HG03045 (cell line): ENCODE results near the gene C4B.
"Not testable (repeated sequence)": the region's sequence is repeated elsewhere in the genome, so short reads cannot be mapped to it uniquely, and the experiment has no call there.

Experiments
- ATAC-seq: cut with Tn5 transposase; IDR thresholded peaks from one replicate; pipeline ENCODE4 v1.9.1; 2021; ENCODE audit warnings: mild to moderate bottlenecking, moderate library complexity; ENCODE audit not compliant: unreplicated experiment

Gene C4B

GRCh38 chr6:31980998-31981397, 33.6 kb upstream of the C4B start:
- ATAC-seq = not testable (repeated sequence)

- not testable (repeated sequence) for ATAC-seq
Measured at GRCh38 chr6:31981744-31982143, 32.9 kb upstream of the C4B start, which contains the start of gene C4A. Gene C4A, plus strand, starts transcription at chr6:31982057. Its CDS starts 51 bp downstream, at chr6:31982108.

DNA sequence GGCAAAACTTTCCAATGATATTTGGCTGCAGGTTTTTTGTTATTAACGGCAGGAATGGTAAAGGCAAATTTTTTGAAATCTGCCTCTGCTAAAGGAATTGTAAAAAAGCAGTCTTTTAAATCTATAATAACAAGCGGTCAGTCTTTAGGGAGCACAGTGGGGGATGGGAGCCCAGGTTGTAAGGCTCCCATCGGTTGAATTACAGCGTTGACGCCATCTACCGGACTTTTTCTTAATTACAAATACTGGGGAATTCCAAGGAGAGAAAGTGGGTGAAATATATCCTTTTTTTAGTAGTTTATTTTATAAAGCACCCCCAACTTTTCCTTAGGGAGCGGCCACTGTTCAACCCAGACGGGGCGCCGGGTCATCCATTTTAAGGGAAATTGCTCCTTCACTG, 25.2 kb upstream of the C4B start:
- ATAC-seq = not testable (repeated sequence)

- not testable (repeated sequence) for ATAC-seq
Measured at GRCh38 chr6:31994421-31994820, 20.2 kb upstream of the C4B start.

DNA sequence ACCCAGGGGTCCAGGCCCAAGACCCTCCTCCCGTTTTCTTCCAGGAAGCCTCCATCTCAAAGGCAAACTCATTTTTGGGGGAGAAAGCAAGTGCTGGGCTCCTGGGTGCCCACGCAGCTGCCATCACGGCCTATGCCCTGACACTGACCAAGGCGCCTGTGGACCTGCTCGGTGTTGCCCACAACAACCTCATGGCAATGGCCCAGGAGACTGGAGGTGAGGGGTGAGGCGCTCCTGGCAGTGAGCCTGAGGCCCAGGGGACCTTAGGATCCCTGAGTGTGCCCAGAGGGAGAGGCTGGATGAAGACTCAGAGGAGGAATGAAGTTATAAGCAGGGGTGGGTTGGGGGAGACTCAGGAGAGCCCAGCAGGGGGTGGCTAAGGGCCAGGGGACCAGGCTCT, 18.2 kb upstream of the C4B start:
- not testable (repeated sequence) for ATAC-seq

- ATAC-seq = not testable (repeated sequence)
Measured at GRCh38 chr6:32002546-32003268, 11.9 kb upstream of the C4B start.

DNA sequence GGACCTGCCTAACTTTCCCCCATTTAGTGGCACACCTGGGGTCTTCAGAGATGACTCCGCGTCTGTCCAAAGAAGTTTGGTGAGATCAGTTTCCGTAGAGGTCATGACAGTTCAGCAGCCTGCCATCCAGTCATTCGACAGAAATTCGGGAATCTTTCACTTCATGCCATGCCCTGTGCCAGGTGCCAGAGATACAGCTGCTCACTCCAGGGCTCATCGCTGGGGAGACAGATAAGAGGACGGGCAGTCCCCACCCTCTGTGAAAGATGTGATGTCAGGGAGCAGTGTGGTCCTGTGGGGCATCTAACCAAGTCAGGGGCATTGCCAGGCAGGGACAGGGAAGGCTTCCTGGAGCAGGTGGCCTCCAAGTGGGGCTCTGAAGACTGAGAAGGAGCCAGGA, 11.3 kb upstream of the C4B start:
- not testable (repeated sequence) for ATAC-seq

DNA sequence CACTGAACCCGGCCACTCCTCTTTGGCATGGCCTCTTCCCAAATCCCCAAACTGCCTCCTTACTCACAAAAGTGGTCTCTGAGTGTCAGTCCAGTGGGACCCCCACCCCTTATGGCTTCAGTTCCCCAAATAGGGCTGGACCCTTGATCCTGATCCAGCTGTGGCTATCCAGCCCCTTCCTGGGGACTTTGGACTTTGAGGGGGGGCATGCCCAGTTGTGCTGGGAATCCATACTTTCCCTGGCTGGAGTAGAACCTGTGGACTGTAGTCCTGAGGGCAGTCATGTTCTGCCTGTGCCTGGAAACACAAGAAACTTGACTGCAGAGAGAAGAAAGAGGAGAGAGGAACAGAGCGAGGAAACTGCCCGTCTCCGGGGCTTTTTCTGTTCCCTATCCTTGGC, 10.2 kb upstream of the C4B start:
- ATAC-seq = not testable (repeated sequence)

- not testable (repeated sequence) for ATAC-seq
Measured at GRCh38 chr6:32004864-32005537, 9.6 kb upstream of the C4B start.

DNA sequence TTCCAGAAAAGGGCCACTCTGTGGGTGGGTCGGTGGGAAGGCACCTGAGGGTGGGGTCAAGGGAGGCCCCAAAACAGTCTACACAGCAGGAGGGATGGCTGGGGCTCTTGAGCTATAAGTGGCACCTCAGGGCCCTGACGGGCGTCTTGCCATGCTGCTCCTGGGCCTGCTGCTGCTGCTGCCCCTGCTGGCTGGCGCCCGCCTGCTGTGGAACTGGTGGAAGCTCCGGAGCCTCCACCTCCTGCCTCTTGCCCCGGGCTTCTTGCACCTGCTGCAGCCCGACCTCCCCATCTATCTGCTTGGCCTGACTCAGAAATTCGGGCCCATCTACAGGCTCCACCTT, 9.1 kb upstream of the C4B start:
- not testable (repeated sequence) for ATAC-seq

DNA sequence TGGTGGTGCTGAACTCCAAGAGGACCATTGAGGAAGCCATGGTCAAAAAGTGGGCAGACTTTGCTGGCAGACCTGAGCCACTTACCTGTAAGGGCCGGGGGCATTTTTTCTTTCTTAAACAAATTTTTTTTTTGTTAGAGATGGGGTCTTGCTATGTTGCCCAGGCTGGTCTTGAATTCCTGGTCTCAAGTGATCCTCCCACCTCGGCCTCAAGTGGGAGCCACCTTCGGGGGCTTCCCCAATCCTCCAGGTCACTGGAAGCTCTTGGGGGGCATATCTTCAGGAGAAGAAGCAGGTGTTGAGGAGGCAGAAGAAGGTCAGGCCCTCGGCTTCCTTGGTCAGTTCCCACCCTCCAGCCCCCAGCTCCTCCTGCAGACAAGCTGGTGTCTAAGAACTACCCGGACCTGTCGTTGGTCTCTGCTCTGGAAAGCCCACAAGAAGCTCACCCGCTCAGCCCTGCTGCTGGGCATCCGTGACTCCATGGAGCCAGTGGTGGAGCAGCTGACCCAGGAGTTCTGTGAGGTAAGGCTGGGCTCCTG, 8.5 kb upstream of the C4B start:
- not testable (repeated sequence) for ATAC-seq

- ATAC-seq = not testable (repeated sequence)
Measured at GRCh38 chr6:32007086-32007485, 7.5 kb upstream of the C4B start.

- not testable (repeated sequence) for ATAC-seq
Measured at GRCh38 chr6:32008037-32008436, 6.6 kb upstream of the C4B start.

DNA sequence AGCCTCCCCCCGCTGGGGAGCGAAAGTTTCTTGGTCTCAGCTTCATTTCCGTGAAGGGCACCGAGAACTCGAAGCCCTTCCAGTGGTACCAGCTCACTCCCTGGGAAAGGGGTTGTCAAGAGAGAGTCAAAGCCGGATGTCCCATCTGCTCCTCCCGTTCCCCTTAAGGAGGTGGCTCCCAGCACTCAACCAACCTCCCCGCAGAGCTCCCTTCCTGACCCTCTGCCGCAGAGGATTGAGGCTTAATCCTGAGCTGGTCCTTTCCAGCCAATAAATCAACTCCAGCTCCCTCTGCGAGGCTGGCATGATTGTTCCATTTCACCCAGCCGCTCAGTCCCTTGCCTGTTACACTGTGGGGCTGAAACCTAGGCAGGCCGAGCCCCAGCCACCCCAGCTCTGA, 6.0 kb upstream of the C4B start:
- not testable (repeated sequence) for ATAC-seq

GRCh38 chr6:32009537-32009936, 5.1 kb upstream of the C4B start:
- ATAC-seq = not testable (repeated sequence)

DNA sequence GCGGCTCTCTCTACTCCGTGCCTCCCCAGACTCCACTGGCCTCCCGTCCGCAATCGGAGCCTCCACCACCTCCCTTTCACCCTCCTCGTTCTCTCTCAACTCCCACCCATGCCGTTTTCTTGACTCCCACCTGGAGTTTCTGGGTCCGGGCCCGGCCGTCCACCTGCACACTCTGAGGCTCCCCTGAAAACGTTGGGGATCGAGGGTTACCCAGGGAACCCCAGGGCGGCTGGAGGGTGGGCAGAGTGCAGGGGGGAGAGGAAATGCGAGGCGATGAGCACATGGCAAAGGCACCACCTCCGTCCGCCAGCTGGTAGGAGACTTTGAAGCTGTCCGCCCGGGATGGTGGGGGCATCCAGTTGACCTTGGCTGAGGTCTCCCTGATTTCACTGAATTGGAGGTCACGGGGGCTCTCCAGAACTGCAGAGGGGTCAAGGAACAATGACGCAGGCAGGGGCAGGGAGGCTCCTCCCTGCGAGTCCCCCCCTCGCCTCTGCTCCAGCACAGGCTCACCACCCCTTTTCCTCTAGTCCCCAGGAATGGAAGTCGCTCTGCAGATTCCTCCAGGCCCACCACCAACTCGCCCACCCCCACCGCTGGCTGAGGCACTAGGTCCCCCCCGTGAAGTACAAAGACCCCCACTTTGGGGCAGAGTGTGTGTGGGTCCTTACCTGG, 3.6 kb upstream of the C4B start:
- not testable (repeated sequence) for ATAC-seq

- not testable (repeated sequence) for ATAC-seq
Measured at GRCh38 chr6:32012941-32013617, 1.5 kb upstream of the C4B start.

GRCh38 chr6:32013738-32014137, 857 bp upstream of the C4B start:
- ATAC-seq = not testable (repeated sequence)

- not testable (repeated sequence) for ATAC-seq
Measured at GRCh38 chr6:32022100-32022499, 7.5 kb downstream of the C4B start.

DNA sequence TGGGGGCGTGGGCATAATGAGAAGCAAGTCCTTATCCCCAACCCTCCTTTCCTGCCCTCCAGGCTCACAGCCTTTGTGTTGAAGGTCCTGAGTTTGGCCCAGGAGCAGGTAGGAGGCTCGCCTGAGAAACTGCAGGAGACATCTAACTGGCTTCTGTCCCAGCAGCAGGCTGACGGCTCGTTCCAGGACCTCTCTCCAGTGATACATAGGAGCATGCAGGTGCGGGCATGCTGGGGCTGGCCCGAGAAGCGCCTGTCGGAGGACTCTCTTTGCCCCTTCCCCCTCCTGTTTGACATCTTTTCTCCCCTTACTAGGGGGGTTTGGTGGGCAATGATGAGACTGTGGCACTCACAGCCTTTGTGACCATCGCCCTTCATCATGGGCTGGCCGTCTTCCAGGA, 14.0 kb downstream of the C4B start:
- ATAC-seq = not testable (repeated sequence)

DNA sequence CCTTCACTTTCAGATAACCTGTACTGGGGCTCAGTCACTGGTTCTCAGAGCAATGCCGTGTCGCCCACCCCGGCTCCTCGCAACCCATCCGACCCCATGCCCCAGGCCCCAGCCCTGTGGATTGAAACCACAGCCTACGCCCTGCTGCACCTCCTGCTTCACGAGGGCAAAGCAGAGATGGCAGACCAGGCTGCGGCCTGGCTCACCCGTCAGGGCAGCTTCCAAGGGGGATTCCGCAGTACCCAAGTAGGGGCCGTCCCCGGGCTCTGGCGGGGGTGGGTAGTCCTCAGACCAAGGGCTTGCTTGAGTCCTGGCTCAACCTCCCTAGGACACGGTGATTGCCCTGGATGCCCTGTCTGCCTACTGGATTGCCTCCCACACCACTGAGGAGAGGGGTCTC, 15.0 kb downstream of the C4B start:
- not testable (repeated sequence) for ATAC-seq
